Lung (tissue), 12 donors: ENCODE data around the gene PRLR. TPM values are rescaled to one million over a fixed set of nuclear protein-coding genes. Genes with fewer than 3 reads are reported as not detected.

Source experiments
- ATAC-seq: fragments of 200-7000 bp; cut with Tn5 transposase; one replicate; pipeline ENCODE4 v1.9.1; 2020; ENCODE audit warnings: moderate number of reproducible peaks; ENCODE audit not compliant: insufficient read depth, low FRiP score
- DNase-seq, 3 donors: peaks; one replicate each; pipeline ENCODE4 v3.0.0-alpha.2; 2013 to 2017
- H3K27ac ChIP-seq, 2 donors: one replicate each; pipeline ENCODE4 v1.5.1; 2013; ENCODE audit warnings: mild to moderate bottlenecking in 2 of 2, moderate library complexity in 2 of 2, control low read depth in 1 of 2, inconsistent platforms in 1 of 2, low read depth in 1 of 2, low read length in 1 of 2
- H3K27me3 ChIP-seq, 3 donors: one replicate each; pipeline ENCODE4 v1.5.1; 2013; ENCODE audit warnings: low read length in 2 of 3; ENCODE audit not compliant: control insufficient read depth in 3 of 3, insufficient read depth in 3 of 3
- H3K36me3 ChIP-seq, 4 donors: one replicate each; pipeline ENCODE4 v1.5.1; 2013; ENCODE audit warnings: low read length in 4 of 4, mild to moderate bottlenecking in 1 of 4, moderate library complexity in 1 of 4; ENCODE audit not compliant: control insufficient read depth in 4 of 4, insufficient read depth in 4 of 4
- H3K4me1 ChIP-seq, 5 donors: one replicate each; pipeline ENCODE4 v1.5.1; 2013; ENCODE audit warnings: low read length in 5 of 5, mild to moderate bottlenecking in 2 of 5, moderate library complexity in 1 of 5; ENCODE audit not compliant: control insufficient read depth in 5 of 5, insufficient read depth in 5 of 5
- H3K4me3 ChIP-seq: one replicate; pipeline ENCODE4 v1.5.1; 2013; ENCODE audit warnings: mild to moderate bottlenecking, control low read depth, moderate library complexity
- H3K9ac ChIP-seq, 2 donors: one replicate each; pipeline ENCODE4 v1.5.1; 2013; ENCODE audit warnings: low read length in 2 of 2, control low read depth in 1 of 2; ENCODE audit not compliant: insufficient read depth in 1 of 2
- H3K9me3 ChIP-seq, 4 donors: one replicate each; pipeline ENCODE4 v1.5.1; 2013; ENCODE audit warnings: low read length in 3 of 4, mild to moderate bottlenecking in 1 of 4, moderate library complexity in 1 of 4; ENCODE audit not compliant: control insufficient read depth in 4 of 4, insufficient read depth in 3 of 4
- CTCF ChIP-seq: IDR thresholded peaks from 2 replicates; pipeline ENCODE4 v1.5.1; 2012; ENCODE audit warnings: mild to moderate bottlenecking; ENCODE audit errors: control extremely low read depth, extremely low read depth
- WGBS, 2 donors: extraction: QIAGEN DNeasy Blood & Tissue Kit; methylation state at CpG; one replicate each; pipeline ENCODE4 v1.1.7; 2013; 5-methylcytosine and 5-hydroxymethylcytosine counted together
- polyA plus RNA-seq, 2 donors: library from polyadenylated mRNA; stranded (reverse); fragments of 200-250 nt; gene quantifications; one replicate each; pipeline ENCODE4 v1.2.1, GENCODE V29; 2013
- total RNA-seq, 2 donors: library from RNA; depleted of rRNA in 1 of 2; stranded (reverse); fragments of >200 nt in 1 of 2; gene quantifications; one replicate each; pipeline ENCODE4 v1.2.1, GENCODE V29; 2014 to 2021
- donor health status: control.
- donor health status: control.
- donor health status: Bipolar disorder and iron deficiency.
- donor health status: healthy.
- donor health status: DM: yes; HTN: yes; CAD: no.

Gene PRLR
- total and polyA plus RNA-seq, 4 donors: 0.02 to 3.4 (median 0.76) TPM

- no peaks in the 10 kb centered on the region for H3K27me3 ChIP-seq
- peaks cover 0 to 10% (median 8%) of the 10 kb centered on the region in 5 donors for H3K4me1 ChIP-seq
- WGBS, 2 donors: 60 to 81% methylated on average over 6 of the region's 6 CpGs
- H3K36me3 ChIP-seq: no peaks in the 10 kb centered on the region
- TF ChIP-seq CTCF: no peak
- no peak overlapping the region for H3K4me3 ChIP-seq
- H3K9ac ChIP-seq: no peak overlapping the region
- H3K9me3 ChIP-seq: no peaks in the 10 kb centered on the region
- ATAC-seq (no peak), DNase-seq (no peak)
- H3K27ac ChIP-seq: no peak overlapping the region
These were observed 69.7 kb downstream of the PRLR start for GRCh38 chr5:35160486-35161116.

- Histone ChIP-seq H3K4me1 (peaks cover 0 to 10% (median 8%) of the 10 kb centered on the region in 5 donors), H3K27me3 (no peaks in the 10 kb centered on the region), H3K27ac (peak overlapping the region in 1 of 2 donors; percentile 15), H3K36me3 (no peaks in the 10 kb centered on the region), H3K4me3 (no peak overlapping the region), H3K9me3 (no peaks in the 10 kb centered on the region), H3K9ac (no peak overlapping the region)
- ATAC-seq: peak; percentile 85
- WGBS, 2 donors: 53 to 78% methylated on average over 2 of the region's 2 CpGs
- no peak for TF ChIP-seq CTCF
- DNase-seq: peak; percentile 61 to 86 (median 77)
These were observed 70.9 kb downstream of the PRLR start for GRCh38 chr5:35159370-35159742.

GRCh38 chr5:35158622-35159369 is 71.5 kb downstream of the PRLR start:
- no peak for TF ChIP-seq CTCF
- H3K4me3 ChIP-seq: no peak overlapping the region
- no peaks in the 10 kb centered on the region for H3K36me3 ChIP-seq
- ATAC-seq: no peak
- H3K27ac ChIP-seq: no peak overlapping the region
- peak in 1 of 3 donors; percentile 18 for DNase-seq
- H3K4me1 ChIP-seq: peaks cover 0 to 10% (median 8%) of the 10 kb centered on the region in 5 donors
- H3K9me3 ChIP-seq: no peaks in the 10 kb centered on the region
- 40 to 52% methylated on average over 7 of the region's 7 CpGs for WGBS, 2 donors
- no peaks in the 10 kb centered on the region for H3K27me3 ChIP-seq
- no peak overlapping the region for H3K9ac ChIP-seq
